Limb (tissue), 2 donors: ENCODE data around the gene RAD51B.
A peak's percentile ranks its signal among the peaks of the same experiment; 100 is the strongest.
"Not testable (repeated sequence)": the region's sequence is repeated elsewhere in the genome, so short reads cannot be mapped to it uniquely, and the experiment has no call there.

Experiments
- DNase-seq, 2 donors: peaks; one replicate each; pipeline ENCODE4 v3.0.0-alpha.2; 2016; ENCODE audit errors: extremely low spot score in 2 of 2

RAD51B gene

GRCh38 chr14:68691031-68691791 lies 871.6 kb downstream of the RAD51B start:
- DNase-seq, result peak in 1 of 2 donors; percentile 84

- no peak for DNase-seq
These were observed 872.2 kb downstream of the RAD51B start for GRCh38 chr14:68691792-68692118.

- DNase-seq, result no peak
These were observed 872.6 kb downstream of the RAD51B start for GRCh38 chr14:68692216-68692615.

DNA sequence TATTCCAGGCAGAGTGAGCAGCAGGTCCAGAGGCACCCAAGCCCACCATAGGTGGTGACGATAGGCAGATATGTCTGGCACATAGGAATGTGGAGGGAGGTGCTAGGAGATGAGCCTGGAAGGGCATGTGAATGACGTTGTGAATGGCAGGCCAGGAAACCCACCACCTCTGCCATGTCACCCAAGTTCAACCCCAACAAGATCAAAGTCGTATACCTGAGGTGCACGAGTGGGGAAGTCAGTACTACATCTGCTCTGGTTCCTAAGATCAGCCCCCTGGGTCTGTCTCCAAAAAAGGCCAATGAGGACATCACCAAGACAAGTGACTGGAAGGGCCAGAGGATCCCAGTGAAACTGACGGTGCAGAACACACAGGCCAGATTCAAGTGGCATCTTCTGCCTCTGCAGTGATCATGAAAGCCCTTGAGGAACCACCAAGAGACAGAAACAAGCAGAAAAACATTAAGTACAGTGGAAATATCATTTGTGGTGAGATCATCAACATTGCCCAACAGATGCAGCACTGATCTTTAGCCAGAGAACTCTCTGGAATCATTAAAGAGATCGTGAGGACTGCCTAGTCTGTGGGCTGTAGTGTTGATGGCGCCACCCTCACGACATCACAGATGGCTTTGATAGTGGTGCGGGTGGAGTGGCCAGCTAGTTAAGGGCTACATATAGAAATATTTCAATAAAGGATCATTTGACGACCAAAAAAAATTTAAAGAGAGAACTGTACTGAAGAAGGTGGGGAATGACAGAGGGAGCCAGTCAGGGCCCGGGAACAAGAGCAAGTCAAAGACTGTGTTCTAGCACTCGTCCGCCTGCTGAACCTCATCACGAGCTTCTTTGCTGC lies 873.6 kb downstream of the RAD51B start:
- no peak for DNase-seq

DNA sequence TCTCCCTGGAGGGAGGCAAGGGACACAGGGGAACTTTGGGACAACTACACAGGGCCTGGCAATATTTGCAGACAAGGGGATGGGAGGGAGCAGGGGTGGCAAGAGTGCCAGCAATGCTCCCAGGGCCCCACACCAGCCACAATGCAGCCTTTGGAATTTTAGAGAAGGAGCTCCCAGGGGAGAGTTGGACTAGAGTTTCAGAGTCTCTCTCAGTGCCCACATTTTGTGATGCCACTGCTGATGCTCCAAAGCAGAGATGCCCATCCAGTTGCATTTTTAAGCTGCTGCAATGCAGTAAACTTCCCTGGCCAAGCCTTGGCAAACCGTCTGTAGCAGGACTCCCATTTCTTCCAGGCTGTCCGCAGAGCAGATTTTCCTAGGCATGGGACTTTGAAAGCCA lies 874.3 kb downstream of the RAD51B start:
- no peak for DNase-seq

GRCh38 chr14:68694516-68695235 lies 875.1 kb downstream of the RAD51B start:
- DNase-seq, result no peak

- DNase-seq, result no peak
These were observed 875.8 kb downstream of the RAD51B start for GRCh38 chr14:68695326-68695768.

- DNase-seq, result no peak
These were observed 876.3 kb downstream of the RAD51B start for GRCh38 chr14:68695856-68696255.

GRCh38 chr14:68696266-68696665 lies 876.7 kb downstream of the RAD51B start:
- no peak for DNase-seq

GRCh38 chr14:68696721-68697495 lies 877.3 kb downstream of the RAD51B start:
- DNase-seq, result no peak

DNA sequence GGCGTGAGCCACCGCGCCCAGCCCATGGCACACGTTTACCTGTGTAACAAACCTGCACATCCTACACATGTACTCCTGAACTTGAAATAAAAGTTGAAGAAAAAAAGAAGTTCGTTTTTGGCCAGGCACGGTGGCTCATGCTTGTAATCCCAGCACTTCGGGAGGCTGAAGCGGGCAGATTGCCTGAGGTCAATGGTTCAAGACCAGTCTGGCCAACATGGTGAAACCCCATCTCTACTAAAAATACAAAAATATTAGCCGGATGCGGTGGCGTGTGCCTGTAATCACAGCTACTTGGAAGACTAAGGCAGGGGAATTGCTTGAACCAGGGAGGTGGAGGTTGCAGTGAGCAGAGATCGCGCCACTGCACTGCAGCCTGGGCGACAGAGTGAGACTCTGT lies 879.2 kb downstream of the RAD51B start:
- not testable (repeated sequence) for DNase-seq

- DNase-seq, result no peak
These were observed 881.6 kb downstream of the RAD51B start for GRCh38 chr14:68701001-68701741.

GRCh38 chr14:68702135-68702534 lies 882.6 kb downstream of the RAD51B start:
- no peak for DNase-seq

GRCh38 chr14:68702578-68702977 lies 883.0 kb downstream of the RAD51B start:
- no peak for DNase-seq

GRCh38 chr14:68703093-68703492 lies 883.5 kb downstream of the RAD51B start:
- no peak for DNase-seq

- DNase-seq, result no peak
These were observed 885.4 kb downstream of the RAD51B start for GRCh38 chr14:68704736-68705720.

DNA sequence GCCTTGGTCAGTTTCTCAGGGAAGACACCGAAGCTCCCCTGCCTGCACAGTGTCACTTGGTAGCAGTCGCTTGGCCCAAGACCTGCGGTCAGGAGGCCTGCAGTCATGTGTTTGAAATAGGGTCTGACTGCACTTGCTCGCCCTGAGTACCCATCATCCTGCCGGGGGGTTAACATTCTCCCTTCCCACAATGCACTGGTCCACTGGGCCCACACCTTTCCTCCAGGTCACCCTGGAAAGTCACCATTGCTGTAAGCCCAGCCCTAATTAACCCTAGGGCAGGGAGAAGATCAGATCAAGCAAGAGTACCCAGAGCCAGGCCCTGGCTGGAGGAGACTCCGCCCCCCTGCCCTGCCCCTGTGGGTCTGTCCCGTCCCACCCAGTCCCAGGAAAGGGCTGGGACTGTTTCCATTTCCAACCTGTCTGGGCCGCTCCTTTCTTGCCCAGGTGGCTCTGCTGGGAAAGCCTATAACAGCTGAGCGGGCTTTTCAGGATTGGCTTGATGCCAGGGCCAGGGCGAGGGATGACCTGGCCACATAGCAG lies 886.2 kb downstream of the RAD51B start:
- DNase-seq, result no peak

GRCh38 chr14:68707482-68707881 lies 887.9 kb downstream of the RAD51B start:
- no peak for DNase-seq

DNA sequence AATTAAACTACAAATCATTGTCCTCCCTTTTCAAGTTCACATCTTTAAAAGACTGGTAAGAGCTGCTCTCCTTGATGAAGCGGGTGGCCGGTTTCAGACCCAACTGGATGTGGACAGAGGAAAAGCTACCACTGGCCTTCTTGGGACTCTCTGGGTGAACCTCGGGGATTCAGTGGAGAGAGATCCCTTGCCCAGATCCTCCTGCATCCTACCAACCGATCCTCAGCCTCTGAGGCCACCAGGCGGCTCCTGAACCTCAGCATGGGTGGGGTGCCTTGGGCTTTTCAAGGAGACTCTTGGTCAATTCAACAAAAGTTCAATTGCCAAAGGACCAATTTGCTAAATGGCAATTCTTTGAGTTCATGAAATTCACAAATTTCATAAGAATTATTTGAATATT lies 888.8 kb downstream of the RAD51B start:
- no peak for DNase-seq
